GM19025 (cell line): ENCODE measurements around the gene COX6B2.
"Not testable (repeated sequence)": the region's sequence is repeated elsewhere in the genome, so short reads cannot be mapped to it uniquely, and the experiment has no call there.

Experiments used
- ATAC-seq: cut with Tn5 transposase; IDR thresholded peaks from one replicate; pipeline ENCODE4 v1.9.1; 2021; ENCODE audit warnings: mild to moderate bottlenecking, low read depth, moderate library complexity; ENCODE audit not compliant: unreplicated experiment

COX6B2 gene

DNA sequence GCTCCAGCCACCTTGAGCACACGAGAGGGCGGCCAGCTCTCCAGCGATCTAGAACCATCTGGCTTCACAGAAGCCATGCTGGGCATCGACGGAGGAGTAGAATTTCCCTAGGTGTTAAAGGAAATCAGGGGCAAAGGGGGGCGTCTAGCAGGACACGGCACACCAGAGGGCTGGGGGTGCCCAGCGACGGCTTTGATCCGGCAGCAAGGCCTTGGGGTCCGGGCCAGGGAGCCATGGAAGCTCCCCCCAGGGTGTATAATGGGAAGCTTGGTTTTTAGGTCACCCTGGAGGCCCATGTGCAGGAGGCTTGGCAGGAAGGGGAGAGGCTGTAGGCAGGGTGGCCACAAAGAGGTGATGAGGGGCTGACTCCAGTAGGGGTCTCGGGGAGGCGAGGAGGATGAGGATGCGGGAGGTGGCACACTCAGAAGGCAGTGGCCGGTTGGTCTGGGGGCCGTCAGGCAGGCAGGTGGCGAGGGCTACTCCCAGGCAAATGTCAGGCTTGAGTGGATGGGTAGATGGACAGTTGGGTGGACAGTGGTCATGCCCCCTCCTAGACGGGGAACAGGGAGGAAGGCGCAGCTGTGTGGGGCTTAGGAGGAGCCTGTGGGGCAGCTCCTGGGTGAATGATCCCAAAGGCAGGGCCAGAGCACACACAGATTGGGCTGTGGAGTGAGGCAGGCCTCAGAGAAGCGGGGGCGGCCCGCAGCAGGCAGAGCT is 9.3 kb downstream of the COX6B2 start:
- ATAC-seq: no peak

DNA sequence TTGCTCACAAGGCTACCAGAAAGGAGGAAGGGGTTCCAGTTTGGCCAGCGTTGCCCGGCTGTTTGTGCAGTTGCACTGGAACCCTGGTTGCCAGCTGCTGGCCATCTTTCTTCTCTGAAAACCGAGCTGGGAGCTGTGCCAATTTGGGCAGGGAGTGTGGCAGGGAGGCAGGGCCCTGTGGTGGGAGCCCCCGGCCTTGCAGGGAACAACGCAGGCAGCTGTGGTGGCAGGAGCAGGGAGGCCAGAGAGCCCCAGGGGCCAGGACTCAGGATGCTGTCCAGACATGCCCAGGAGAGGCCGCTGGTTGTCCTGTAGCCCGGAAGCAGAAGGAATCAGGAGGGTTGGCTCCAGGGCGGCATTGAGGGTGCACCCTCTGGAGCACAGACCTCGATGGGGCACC is 10.1 kb downstream of the COX6B2 start:
- no peak for ATAC-seq

DNA sequence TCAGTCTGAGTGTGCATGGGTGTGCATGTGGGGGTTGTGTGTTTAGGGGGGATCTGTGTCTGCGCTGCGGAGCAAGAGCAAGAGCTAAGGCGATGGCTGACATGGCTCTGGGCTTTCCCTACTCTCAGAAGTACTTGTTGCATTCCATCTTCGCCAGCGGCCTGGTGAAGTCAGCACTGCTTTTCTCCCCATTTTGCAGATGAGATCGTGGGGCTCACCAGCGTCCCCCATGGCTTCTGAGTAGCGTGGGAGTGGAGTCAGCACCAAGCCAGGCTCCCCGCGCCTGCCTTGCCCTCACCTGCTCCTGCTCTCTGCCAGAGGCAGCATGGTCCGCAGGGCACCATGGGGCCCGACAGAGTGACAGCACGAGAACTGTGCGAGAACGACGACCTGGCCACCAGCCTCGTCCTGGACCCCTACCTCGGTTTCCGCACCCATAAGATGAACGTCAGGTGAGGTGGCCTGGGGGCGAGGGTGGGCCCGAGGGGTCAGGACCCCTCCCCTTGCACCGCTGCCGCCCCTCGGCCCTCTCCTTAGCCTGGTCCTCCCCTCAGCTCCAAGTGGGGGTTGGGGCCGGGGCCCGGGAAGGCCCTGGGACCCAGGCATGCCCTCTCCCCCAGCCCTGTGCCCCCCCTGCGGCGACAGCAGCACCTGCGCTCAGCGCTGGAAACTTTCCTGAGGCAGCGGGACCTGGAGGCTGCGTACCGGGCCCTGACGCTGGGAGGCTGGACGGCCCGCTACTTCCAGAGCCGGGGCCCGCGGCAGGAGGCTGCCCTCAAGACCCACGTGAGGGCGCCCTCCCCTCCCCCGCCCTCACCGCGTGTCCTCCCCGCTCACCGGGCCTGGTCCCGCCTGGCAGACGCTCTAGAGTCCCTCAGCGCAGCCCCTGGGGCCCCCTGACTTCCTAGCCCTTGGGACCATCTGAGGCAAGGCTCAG is 12.7 kb downstream of the COX6B2 start:
- no peak for ATAC-seq

DNA sequence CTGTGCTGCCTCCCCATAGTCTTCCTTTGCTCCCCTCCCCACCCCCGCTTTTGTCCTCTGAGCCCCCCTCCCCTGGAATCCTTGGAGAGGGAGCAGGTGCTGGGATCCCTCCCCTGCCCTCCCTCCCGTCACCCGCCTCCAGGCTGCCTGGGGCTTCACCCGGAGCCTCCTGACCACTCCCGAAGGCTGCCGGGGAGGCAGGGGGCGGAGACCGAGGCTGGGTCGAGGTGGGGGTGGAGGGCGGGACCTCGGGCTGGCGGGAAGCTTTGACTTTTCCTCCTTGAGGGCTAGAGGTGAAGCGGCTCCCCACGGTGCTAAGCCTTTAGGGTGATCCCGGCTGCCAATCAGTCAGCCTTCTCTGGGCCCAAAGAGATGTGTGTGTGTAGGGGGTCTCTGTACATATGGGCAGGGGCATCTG is 13.3 kb downstream of the COX6B2 start:
- no peak for ATAC-seq

DNA sequence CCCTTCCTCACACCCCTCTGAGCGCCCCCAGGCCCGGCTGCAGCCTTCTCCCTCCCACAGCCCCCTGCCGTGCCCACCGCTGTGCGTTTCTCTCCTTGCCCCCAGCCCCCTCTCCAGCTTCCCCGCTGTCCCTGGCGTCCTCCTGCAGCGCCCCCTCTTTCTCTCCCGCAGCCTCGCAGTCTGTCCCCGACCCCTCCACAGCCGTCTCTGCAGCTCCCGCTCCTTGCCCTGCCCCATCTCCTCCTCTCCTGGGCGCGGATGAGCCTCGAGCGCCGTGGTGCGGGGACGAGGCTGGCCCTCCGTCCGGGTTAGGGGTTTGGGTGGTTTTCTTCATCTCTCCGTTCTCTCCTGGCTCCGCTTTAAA is 13.8 kb downstream of the COX6B2 start:
- no peak for ATAC-seq

DNA sequence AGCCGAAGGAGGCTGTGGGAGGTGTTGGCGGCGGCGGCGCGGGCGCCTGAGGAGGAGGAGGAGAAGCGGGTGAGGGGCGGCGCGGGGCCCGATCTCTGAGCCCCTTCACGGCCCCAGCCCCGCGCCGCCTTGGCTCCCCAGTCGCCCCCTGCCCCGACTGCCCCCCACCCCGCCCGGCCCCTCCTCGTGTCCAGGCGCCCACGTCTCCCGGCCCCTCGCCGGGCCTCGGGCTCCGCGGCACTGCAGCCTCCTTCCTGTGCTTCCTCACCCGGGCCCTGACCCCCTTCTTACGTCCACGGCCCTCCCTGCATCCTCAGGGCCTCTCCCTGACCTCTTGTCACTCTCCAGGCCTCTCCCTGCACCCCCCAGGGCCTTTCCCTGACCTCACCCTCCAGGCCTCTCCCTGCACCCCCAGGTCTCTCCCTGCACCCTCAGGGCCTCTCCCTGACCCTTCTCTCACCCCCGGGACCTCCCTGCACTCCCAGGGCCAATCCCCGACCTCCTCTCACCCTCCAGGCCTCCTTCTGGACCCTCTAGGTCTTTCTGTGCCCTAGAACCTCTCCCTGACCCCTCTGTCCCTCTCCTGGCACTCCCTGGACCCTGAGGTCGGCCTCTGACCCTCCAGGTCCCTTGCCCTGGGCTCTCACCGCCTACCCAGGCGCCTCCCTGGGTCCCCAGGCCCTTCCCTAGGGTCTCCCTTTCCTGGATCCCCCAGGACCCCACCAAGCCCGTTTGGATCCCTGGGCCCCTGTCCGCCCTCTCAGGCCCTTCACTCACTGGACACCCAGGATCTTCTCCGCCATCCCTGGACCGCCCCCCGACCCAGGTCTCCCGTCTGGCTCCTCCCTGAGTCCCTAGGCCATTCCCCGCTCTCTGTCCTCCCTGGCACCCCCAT is 14.4 kb downstream of the COX6B2 start:
- ATAC-seq: no peak

DNA sequence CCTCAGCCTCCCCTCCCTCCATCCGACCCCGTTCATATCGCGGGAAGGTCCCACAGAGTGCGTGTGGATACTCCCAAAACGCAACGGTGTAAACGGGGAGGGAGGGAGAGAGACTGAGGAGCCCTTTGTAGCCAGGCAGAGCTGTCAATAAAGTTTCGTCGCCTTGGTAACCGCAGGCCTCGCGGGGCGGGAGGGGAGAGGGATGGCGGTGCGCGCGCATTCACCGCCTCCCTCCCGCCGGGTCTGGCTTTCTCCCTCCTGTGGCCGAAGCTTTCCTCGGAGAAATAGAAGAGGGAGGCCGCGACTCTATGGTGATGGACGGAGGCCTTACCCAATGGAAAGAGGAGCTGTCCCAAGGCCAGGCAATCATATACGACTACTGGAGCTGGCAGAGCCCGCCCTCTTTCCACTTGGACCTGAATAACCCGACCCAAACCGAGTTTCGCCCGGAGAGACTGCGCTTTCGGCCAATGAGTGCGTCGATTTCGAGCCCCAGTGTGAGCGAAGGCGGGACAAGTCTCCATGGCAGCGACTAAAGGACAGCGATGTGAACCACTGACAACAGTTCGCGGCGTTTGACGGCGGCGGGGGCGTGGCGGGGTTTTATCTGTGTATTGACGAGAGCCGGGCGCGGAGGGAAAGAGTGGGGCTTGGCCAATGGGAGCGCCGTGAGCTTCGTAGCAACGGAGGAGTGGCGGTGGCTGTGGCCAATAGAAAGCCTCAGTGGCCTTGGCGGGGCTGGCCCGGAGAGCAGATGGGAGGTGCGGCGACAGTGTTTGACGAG is 15.2 kb downstream of the COX6B2 start, which contains the start of gene KMT5C:
Gene KMT5C (plus strand): TSS at position 772 of the 784 bp plus-strand sequence. CDS start 2,061 bp downstream, outside the sequence.
- peak; percentile 82 for ATAC-seq

DNA sequence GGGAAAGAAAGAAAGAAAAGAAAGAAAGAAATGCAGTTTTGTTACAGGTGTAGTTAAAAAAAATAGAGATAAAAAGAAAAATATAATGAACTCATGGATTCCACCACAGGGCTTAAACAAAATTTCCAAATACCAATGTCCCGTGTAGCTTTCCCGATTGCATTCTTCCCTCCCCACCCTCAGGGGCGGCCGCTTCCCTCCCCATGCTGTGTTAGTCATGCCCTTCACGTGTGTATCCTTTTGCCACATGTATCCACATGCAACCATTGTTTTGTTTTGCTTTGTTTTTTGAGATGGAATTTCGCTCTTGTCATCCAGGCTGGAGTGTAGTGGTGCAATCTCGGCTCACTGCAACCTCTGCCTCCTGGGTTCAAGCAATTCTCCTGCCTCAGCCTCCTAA is 18.4 kb downstream of the COX6B2 start:
- no peak for ATAC-seq

DNA sequence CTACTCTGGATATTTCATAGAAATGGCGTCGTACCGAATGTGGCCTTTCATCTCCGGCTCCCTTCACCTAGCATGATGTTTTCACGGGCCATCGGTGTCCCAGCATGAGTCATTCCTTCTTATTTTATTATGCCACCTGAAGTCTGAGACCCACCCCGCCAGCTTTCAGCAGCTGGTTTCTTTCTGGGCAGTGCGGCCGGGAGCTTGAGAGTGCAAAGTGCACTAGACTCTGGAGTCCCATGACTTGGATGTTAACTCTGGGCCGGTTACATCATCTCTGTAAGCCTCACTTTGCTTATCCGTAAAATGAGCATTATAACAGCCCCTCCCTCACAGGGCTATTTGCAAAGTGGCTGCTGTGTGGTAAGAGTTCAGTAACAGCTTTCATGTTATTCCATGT is 20.6 kb downstream of the COX6B2 start:
- no peak for ATAC-seq

DNA sequence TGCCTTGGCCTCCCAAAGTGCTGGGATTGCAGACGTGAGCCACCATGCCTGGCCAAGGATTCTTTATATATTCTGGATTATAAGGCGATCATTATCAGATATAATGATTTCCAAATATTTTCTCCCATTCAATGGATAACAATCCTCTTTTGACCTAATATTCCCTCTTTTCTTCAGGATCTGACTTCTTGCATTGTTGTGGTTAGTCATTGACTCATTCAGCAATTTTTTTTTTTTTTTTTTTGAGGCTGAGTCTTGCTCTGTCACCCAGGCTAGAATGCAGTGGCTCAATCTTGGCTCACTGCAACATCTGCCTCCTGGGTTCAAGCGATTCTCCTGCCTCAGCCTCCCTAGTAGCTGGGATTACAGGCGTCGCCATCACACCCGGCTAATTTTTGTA is 24.7 kb downstream of the COX6B2 start:
- ATAC-seq: not testable (repeated sequence)

DNA sequence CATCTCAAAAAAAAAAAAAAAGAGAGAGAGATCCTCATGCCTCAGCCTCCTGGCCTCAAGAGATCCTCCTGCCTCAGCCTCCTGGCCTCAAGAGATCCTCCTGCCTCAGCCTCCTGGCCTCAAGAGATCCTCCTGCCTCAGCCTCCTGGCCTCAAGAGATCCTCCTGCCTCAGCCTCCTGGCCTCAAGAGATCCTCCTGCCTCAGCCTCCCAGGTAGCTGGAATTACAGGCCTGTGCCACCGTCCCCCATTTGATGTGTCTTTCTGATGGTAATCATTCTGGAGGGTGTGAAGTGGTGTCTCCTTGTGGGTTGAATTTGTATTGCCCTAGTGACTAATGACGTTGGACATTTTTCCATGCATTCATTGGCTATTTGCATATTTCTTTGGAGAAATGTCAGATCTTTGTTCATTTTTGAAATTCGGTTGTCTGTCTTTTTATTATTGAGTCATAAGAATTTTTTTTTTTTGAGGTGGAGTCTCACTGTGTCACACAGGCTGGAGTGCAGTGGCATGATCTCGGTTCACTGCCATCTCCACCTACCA is 25.7 kb downstream of the COX6B2 start:
- not testable (repeated sequence) for ATAC-seq

DNA sequence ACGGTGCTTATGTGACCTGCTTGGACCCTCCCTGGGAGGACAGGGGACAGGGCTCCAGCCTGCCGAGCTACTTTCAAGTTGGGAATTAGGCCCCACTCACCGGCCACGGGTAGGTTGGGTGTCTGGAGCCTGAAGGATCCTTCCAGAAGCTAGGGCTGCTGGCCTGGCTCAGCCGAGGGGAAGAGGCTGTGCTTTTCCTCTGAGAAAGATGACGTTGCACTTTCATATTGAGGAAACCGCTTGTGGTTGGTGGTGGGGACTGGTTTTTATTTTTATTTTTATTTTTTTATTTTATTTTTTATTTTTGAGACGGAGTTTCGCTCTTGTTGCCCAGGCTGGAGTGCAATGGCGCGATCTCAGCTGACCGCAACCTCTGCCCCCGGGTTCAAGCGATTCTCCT is 29.3 kb downstream of the COX6B2 start, which contains the start of gene TMEM150B:
Gene TMEM150B (minus strand): TSS at position 170 of the 400 bp plus-strand sequence. CDS start 4,305 bp downstream, outside the sequence.
- no peak for ATAC-seq

DNA sequence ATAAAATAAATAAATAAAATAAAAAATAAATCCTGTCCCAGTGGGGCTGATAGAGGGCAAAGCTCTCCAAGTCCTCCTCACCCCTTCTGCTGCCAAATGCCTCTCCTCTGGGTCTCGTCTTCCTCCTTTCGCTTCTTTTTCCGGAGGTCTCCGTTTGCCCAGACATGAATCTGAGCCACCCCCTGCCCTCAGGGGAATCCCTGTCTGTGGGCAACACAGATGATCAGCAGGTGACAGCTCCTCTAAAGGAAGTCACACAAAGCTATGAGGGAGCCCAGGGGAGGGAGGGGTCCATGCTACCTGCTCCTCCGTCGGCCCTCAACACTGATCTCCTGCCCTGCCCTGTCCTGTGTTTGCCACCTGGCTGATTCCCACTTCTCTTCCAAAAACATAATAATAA is 29.9 kb downstream of the COX6B2 start:
- ATAC-seq: no peak

DNA sequence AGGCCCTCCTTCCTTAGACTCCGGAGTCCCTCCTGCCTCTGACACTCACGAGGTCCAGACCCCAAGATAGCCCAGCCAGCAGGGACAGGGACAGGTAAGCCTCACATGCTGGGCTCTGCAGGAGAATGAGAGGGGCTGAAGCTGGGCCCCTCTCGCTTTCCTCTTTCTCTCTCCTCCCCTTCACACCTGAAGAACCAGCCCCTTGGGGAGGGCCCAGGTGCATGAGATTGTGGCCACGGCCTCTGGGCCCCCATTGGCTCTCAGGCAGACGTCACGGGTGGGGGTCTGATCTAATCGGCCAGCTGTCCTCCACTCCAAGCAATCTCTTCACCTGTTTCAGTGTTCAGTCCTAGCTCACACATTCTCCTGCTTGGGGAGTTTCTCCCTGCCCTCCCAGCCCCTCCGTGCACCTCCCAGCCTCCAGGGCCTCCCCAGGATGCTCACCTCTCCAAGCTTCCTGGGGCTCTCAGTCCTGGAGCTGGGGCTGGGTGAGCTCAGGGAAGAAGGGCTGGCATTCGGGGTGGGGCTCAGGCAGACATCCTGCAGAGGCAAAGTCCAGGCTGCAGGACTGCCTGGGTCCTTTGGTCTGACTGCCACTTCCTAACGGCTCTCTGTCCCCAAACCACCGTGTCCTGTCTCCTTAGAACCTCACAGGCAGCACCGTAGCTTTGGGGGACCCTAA is 32.2 kb downstream of the COX6B2 start:
- ATAC-seq: no peak

DNA sequence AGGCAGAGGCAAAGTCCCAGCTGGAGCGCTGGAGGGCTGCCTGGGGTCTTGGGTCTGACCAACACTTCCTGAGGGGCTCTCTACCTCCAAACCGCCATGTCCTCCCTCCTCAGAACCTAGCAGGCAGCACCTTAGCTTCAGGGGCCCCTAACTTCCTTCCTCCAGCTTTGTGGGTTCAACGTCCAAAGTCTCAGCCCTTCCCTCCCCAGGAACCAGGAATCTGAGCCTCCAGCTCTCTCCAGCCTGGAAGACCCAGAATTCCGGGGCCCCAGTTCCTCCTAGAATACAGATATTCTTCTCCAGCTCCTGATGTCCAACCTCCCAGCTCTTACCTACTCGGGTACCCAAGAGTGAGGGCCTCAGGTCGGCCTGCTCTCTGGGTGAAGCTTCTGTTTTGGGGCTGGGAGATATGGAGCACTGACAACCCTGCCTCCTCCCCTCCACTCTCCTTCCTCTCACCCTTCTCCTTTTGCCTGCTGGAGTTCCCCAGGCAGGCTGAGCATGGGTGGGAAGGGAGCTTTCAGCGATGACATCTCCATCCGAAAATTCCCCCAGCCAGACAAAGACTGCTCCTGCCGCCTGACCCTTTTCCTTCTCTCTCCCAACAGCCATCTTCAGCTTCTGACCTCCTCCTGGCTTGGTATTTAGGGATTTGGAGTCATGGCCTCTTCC is 32.9 kb downstream of the COX6B2 start:
- ATAC-seq: no peak

DNA sequence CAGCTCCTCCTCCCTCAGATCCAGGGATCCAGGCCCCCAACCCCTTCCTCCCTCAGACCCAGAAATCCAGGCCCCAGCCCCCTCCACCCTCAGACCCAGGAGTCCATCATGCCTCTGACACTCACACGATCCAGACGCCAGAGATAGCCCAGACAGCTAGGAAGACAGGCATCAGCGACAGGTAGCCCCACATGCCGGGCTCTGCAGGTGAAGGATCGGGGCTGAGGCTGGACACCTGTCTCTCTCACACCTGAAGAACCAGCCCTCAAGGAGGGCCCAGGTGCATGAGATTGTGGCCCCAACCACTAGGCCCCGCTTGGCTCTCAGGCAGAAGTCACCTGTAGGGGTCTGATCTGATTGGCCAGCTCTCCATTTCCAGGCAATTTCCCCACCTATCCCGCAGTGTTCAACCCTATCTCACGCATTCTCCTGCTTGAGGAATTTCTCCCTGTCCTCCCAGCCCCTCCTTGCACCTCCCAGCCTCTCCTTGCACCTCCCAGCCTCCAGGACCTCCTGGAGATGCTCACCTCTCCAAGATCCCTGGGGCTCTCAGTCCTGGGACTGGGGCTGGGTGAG is 33.6 kb downstream of the COX6B2 start:
- ATAC-seq: no peak

DNA sequence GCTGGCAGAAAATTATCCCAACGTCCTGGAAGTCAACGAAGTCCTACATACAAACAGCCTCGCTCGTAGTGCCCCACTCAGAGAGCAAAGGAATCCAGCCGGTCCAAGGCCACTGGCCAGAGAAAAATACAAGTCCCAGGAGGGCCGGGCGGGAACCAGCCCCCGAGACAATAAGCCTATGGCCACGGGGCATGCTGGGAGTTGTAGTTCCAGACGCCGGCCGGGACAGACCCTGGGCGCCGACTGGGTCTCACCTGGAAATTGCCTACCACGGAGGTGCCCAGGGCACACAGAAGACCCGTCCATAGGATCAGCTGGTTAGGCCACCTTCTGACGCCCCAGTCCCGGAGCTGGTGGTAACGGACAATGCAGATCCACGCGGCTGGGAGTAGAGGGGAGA is 34.7 kb downstream of the COX6B2 start:
- ATAC-seq: no peak

DNA sequence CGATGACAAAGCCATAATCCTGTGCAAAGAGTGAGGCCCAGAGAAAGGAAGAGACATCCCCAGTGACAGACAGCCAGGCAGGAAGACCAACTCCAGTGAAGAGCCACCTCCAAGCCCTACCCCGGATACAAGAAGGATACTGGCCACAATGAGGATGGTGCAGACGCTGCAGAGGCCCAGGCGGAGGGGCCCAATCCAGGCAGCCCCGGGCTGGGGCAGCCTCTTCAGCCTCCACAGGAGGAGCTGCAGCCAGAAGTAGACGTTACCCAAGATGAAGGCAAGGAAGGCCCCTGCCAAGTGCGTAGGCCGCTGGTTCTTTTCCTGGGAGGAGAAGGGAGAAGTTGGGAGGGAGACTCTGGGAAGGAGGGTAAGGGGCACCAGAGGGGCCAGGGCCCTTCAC is 37.9 kb downstream of the COX6B2 start:
- ATAC-seq: no peak
